NT2/D1 (cell line): Measurements from ENCODE around the gene GDPD4.

ENCODE experiments used
- DNase-seq: peaks from one replicate; pipeline ENCODE4 v3.0.0-alpha.2; 2011; ENCODE audit warnings: low read depth, low spot score
- H3K27me3 ChIP-seq: 2 replicates; pipeline ENCODE4 v1.6.0; 2011; ENCODE audit warnings: mild to moderate bottlenecking; ENCODE audit not compliant: insufficient read length, insufficient read depth
- H3K36me3 ChIP-seq: 2 replicates; pipeline ENCODE4 v1.6.1; 2011; ENCODE audit warnings: mild to moderate bottlenecking, low read length, mixed read lengths; ENCODE audit not compliant: insufficient read depth, insufficient read length
- H3K4me1 ChIP-seq: 2 replicates; pipeline ENCODE4 v1.5.1; 2011; ENCODE audit not compliant: insufficient read depth, insufficient read length
- H3K4me3 ChIP-seq: 2 replicates; pipeline ENCODE4 v1.5.1; 2011; ENCODE audit warnings: low read depth; ENCODE audit not compliant: insufficient read length
- H3K9ac ChIP-seq: 2 replicates; pipeline ENCODE4 v1.6.0; 2011; ENCODE audit warnings: low read depth; ENCODE audit not compliant: insufficient read length
- H3K9me3 ChIP-seq: 2 replicates; pipeline ENCODE4 v1.5.1; 2011; ENCODE audit warnings: mild to moderate bottlenecking, low read length; ENCODE audit not compliant: insufficient read depth
- SUZ12 ChIP-seq: IDR thresholded peaks from 2 replicates; pipeline ENCODE4 v1.6.1; 2011; ENCODE audit not compliant: insufficient read length, insufficient read depth; ENCODE audit errors: extremely low read depth
- YY1 ChIP-seq: IDR thresholded peaks from 2 replicates; pipeline ENCODE4 v1.6.1; 2011; ENCODE audit not compliant: insufficient read length, insufficient read depth
- ZNF274 ChIP-seq: IDR thresholded peaks from 2 replicates; pipeline ENCODE4 v1.6.1; 2011; ENCODE audit warnings: mild to moderate bottlenecking, low read depth, low read length

The GDPD4 gene

GRCh38 chr11:77259641-77260040, 41.8 kb downstream of the GDPD4 start:
- DNase-seq, result no peak
- TF ChIP-seq SUZ12 (no peak), YY1 (no peak)

GRCh38 chr11:77253690-77254089, 47.8 kb downstream of the GDPD4 start:
- TF ChIP-seq SUZ12 (no peak), YY1 (no peak), ZNF274 (no peak)
- H3K9ac ChIP-seq, result no peak overlapping the region
- no peaks in the 10 kb centered on the region for H3K27me3 ChIP-seq
- DNase-seq, result no peak
- no peaks in the 10 kb centered on the region for H3K9me3 ChIP-seq
- no peaks in the 10 kb centered on the region for H3K4me1 ChIP-seq
- no peaks in the 10 kb centered on the region for H3K36me3 ChIP-seq
- H3K4me3 ChIP-seq, result no peak overlapping the region

More at GRCh38 chr11:77259641-77260040, 41.8 kb downstream of the GDPD4 start:
- H3K4me3 ChIP-seq, result no peak overlapping the region
- H3K9me3 ChIP-seq, result peaks cover 6% of the 10 kb centered on the region; the same call in 1 of the 2 replicates
- H3K27me3 ChIP-seq, result no peaks in the 10 kb centered on the region
- no peaks in the 10 kb centered on the region for H3K4me1 ChIP-seq
- H3K9ac ChIP-seq, result no peak overlapping the region
- H3K36me3 ChIP-seq, result no peaks in the 10 kb centered on the region

- Histone ChIP-seq H3K9ac (no peak overlapping the region), H3K27me3 (no peaks in the 10 kb centered on the region), H3K4me3 (no peak overlapping the region), H3K36me3 (no peaks in the 10 kb centered on the region), H3K9me3 (no peaks in the 10 kb centered on the region), H3K4me1 (no peaks in the 10 kb centered on the region)
- no peak for DNase-seq
- TF ChIP-seq SUZ12, result no peak
- no peak for TF ChIP-seq ZNF274
- no peak for TF ChIP-seq YY1
Measured at GRCh38 chr11:77252555-77253270, 48.8 kb downstream of the GDPD4 start.

GRCh38 chr11:77250881-77251640, 50.4 kb downstream of the GDPD4 start:
- no peak for TF ChIP-seq ZNF274
- no peak for TF ChIP-seq SUZ12
- no peak for TF ChIP-seq YY1
- DNase-seq, result no peak
- Histone ChIP-seq H3K9ac (no peak overlapping the region), H3K4me1 (no peaks in the 10 kb centered on the region), H3K4me3 (no peak overlapping the region), H3K27me3 (no peaks in the 10 kb centered on the region), H3K36me3 (no peaks in the 10 kb centered on the region), H3K9me3 (no peaks in the 10 kb centered on the region)

GRCh38 chr11:77249427-77249826, 52.1 kb downstream of the GDPD4 start:
- no peaks in the 10 kb centered on the region for H3K36me3 ChIP-seq
- no peaks in the 10 kb centered on the region for H3K4me1 ChIP-seq
- H3K27me3 ChIP-seq, result no peaks in the 10 kb centered on the region
- no peak for DNase-seq
- no peak overlapping the region for H3K4me3 ChIP-seq
- TF ChIP-seq ZNF274, result no peak
- TF ChIP-seq SUZ12, result no peak
- TF ChIP-seq YY1, result no peak
- no peaks in the 10 kb centered on the region for H3K9me3 ChIP-seq
- H3K9ac ChIP-seq, result no peak overlapping the region

- no peak overlapping the region for H3K9ac ChIP-seq
- H3K4me1 ChIP-seq, result no peaks in the 10 kb centered on the region
- no peak overlapping the region for H3K4me3 ChIP-seq
- H3K27me3 ChIP-seq, result no peaks in the 10 kb centered on the region
- H3K36me3 ChIP-seq, result no peaks in the 10 kb centered on the region
- no peak for TF ChIP-seq YY1
- TF ChIP-seq SUZ12, result no peak
- no peak for TF ChIP-seq ZNF274
- DNase-seq, result no peak
- H3K9me3 ChIP-seq, result no peaks in the 10 kb centered on the region
Measured at GRCh38 chr11:77244277-77245027, 57.0 kb downstream of the GDPD4 start.

GRCh38 chr11:77236901-77237300, 64.6 kb downstream of the GDPD4 start:
- TF ChIP-seq YY1, result no peak
- no peak for TF ChIP-seq ZNF274
- TF ChIP-seq SUZ12, result no peak
- Histone ChIP-seq H3K36me3 (no peaks in the 10 kb centered on the region), H3K4me3 (no peak overlapping the region), H3K9me3 (no peaks in the 10 kb centered on the region), H3K9ac (no peak overlapping the region), H3K4me1 (no peaks in the 10 kb centered on the region), H3K27me3 (no peaks in the 10 kb centered on the region)
- DNase-seq, result no peak
